Sigmoid colon (tissue), 7 donors: ENCODE results near the gene NOSIP. TPM values are rescaled to one million over a fixed set of nuclear protein-coding genes. Genes with fewer than 3 reads are reported as not detected.

Source experiments
- DNase-seq: peaks from one replicate; pipeline ENCODE4 v3.0.0-alpha.2; 2019
- H3K27ac ChIP-seq, 4 donors: fragments of 200-600 bp; sonication (generic); one replicate each; pipeline ENCODE4 v1.5.1; 2016 to 2019; ENCODE audit warnings: mild to moderate bottlenecking in 1 of 4
- H3K27me3 ChIP-seq, 3 donors: fragments of 200-600 bp; sonication (generic); one replicate each; pipeline ENCODE4 v1.5.1; 2019; ENCODE audit warnings: mild to moderate bottlenecking in 1 of 3
- H3K36me3 ChIP-seq, 4 donors: fragments of 200-600 bp; sonication (generic); one replicate each; pipeline ENCODE4 v1.5.1; 2016 to 2019
- H3K4me1 ChIP-seq, 4 donors: fragments of 200-600 bp; sonication (generic); one replicate each; pipeline ENCODE4 v1.5.1; 2017 to 2019
- H3K4me3 ChIP-seq, 4 donors: fragments of 200-600 bp; sonication (generic); one replicate each; pipeline ENCODE4 v1.5.1; 2017 to 2019; ENCODE audit warnings: mild to moderate bottlenecking in 2 of 4, moderate library complexity in 1 of 4
- H3K9me3 ChIP-seq, 4 donors: fragments of 200-600 bp in 3 of 4; sonication (generic) in 3 of 4; one replicate each; pipeline versions ENCODE4 v1.5.1 to v1.6.1; 2013 to 2019
- CTCF ChIP-seq, 4 experiments: fragments of 450-650 bp in 3 of 4; fragments of 200-600 bp in 1 of 4; IDR thresholded peaks; one replicate each; pipeline ENCODE4 v1.5.1; 2016 to 2019; ENCODE audit warnings: antibody characterized with exemption in 4 of 4, mild to moderate bottlenecking in 3 of 4, moderate library complexity in 2 of 4
- EP300 ChIP-seq, 4 donors: sonication (generic); formaldehyde crosslinking; IDR thresholded peaks; one replicate each; pipeline ENCODE4 v1.6.1; 2017; ENCODE audit warnings: antibody characterized with exemption in 4 of 4
- POLR2A ChIP-seq, 2 donors: fragments of 450-650 bp; IDR thresholded peaks; one replicate each; pipeline ENCODE4 v1.6.1; 2016; ENCODE audit warnings: antibody characterized with exemption in 2 of 2, mild to moderate bottlenecking in 2 of 2, moderate library complexity in 2 of 2
- POLR2AphosphoS5 ChIP-seq, 4 donors: sonication (generic); formaldehyde crosslinking; IDR thresholded peaks; one replicate each; pipeline ENCODE4 v1.6.1; 2017; ENCODE audit warnings: antibody characterized with exemption in 4 of 4
- WGBS, 2 donors: extraction: QIAGEN DNeasy Blood & Tissue Kit; methylation state at CpG; one replicate each; pipeline ENCODE4 v1.1.7; 2013; 5-methylcytosine and 5-hydroxymethylcytosine counted together
- intact Hi-C: fragments of 100-400 bp; cut with DNase I; formaldehyde crosslinking; loops from one replicate; pipeline ENCODE4 v1.15.1; 2023
- polyA plus RNA-seq, 3 donors: library from polyadenylated mRNA; stranded (reverse); fragments of 200-250 nt; gene quantifications; one replicate each; pipeline ENCODE4 v1.2.3, GENCODE V29; 2013
- total RNA-seq, 4 donors: library from RNA; depleted of rRNA; stranded (reverse); fragments of >200 nt; gene quantifications; one replicate each; pipeline ENCODE4 v1.1.0, GENCODE V29; 2016
- donor health status: healthy with polysubstance abuse.
- donor health status: Bipolar disorder and iron deficiency.
- donor health status: healthy.

Gene NOSIP
- total and polyA plus RNA-seq, 7 donors = 47.6 to 123 (median 67.8) TPM

GRCh38 chr19:49616945-49617344, 36.6 kb upstream of the NOSIP start:
- intact Hi-C loops = no loop called here
- H3K36me3 ChIP-seq = peaks cover 20 to 74% (median 49%) of the 10 kb centered on the region in 4 donors
- TF ChIP-seq CTCF (IDR thresholded peaks at IDR 0.05) = no peak
- no peak for TF ChIP-seq POLR2AphosphoS5 (IDR thresholded peaks at IDR 0.05)
- no peak for TF ChIP-seq POLR2A (IDR thresholded peaks at IDR 0.05)
- TF ChIP-seq EP300 (IDR thresholded peaks at IDR 0.05) = no peak
- H3K4me3 ChIP-seq = no peak overlapping the region
- H3K4me1 ChIP-seq = peaks cover 0 to 11% (median 6%) of the 10 kb centered on the region in 4 donors
- 91 to 92% methylated on average over 7 of the region's 7 CpGs for whole genome bisulfite sequencing, 2 donors
- H3K27me3 ChIP-seq = no peaks in the 10 kb centered on the region
- H3K27ac ChIP-seq = no peak overlapping the region
- H3K9me3 ChIP-seq = no peaks in the 10 kb centered on the region
- no peak for DNase-seq

- Histone ChIP-seq H3K9me3 (no peaks in the 10 kb centered on the region), H3K36me3 (peaks cover 17 to 71% (median 45%) of the 10 kb centered on the region in 4 donors), H3K4me3 (no peak overlapping the region), H3K27ac (no peak overlapping the region), H3K27me3 (no peaks in the 10 kb centered on the region), H3K4me1 (peaks cover 0 to 11% (median 6%) of the 10 kb centered on the region in 4 donors)
- DNase-seq = no peak
- 97 to 98% methylated on average over 7 of the region's 7 CpGs for WGBS, 2 donors
- TF ChIP-seq POLR2AphosphoS5 (IDR thresholded peaks at IDR 0.05) = no peak
- no peak for TF ChIP-seq POLR2A (IDR thresholded peaks at IDR 0.05)
- no peak for TF ChIP-seq CTCF (IDR thresholded peaks at IDR 0.05)
- no peak for TF ChIP-seq EP300 (IDR thresholded peaks at IDR 0.05)
- intact Hi-C loops = no loop called here
These were observed 36.2 kb upstream of the NOSIP start for GRCh38 chr19:49616532-49616931.

GRCh38 chr19:49615861-49616260, 35.5 kb upstream of the NOSIP start:
- Histone ChIP-seq H3K27me3 (no peaks in the 10 kb centered on the region), H3K36me3 (peaks cover 13 to 71% (median 46%) of the 10 kb centered on the region in 4 donors)
- WGBS, 2 donors = 96 to 98% methylated on average over 23 of the region's 23 CpGs

GRCh38 chr19:49614096-49614833, 33.9 kb upstream of the NOSIP start:
- no peak overlapping the region for H3K4me3 ChIP-seq
- intact Hi-C loops = no loop called here
- no peaks in the 10 kb centered on the region for H3K27me3 ChIP-seq
- H3K36me3 ChIP-seq = peaks cover 13 to 75% (median 46%) of the 10 kb centered on the region in 4 donors
- WGBS, 2 donors = 83 to 84% methylated on average over 19 of the region's 19 CpGs
- no peaks in the 10 kb centered on the region for H3K9me3 ChIP-seq
- no peak overlapping the region for H3K27ac ChIP-seq
- TF ChIP-seq POLR2AphosphoS5 (IDR thresholded peaks at IDR 0.05) = no peak
- TF ChIP-seq CTCF (IDR thresholded peaks at IDR 0.05) = no peak
- TF ChIP-seq EP300 (IDR thresholded peaks at IDR 0.05) = no peak
- no peak for TF ChIP-seq POLR2A (IDR thresholded peaks at IDR 0.05)
- peaks cover 0 to 11% (median 6%) of the 10 kb centered on the region in 4 donors for H3K4me1 ChIP-seq
- no peak for DNase-seq

More at GRCh38 chr19:49615861-49616260, 35.5 kb upstream of the NOSIP start:
- no peak for DNase-seq
- Histone ChIP-seq H3K4me3 (no peak overlapping the region), H3K4me1 (peaks cover 0 to 11% (median 6%) of the 10 kb centered on the region in 4 donors), H3K27ac (no peak overlapping the region), H3K9me3 (no peaks in the 10 kb centered on the region)
- TF ChIP-seq POLR2AphosphoS5 (IDR thresholded peaks at IDR 0.05) (no peak), POLR2A (IDR thresholded peaks at IDR 0.05) (no peak), EP300 (IDR thresholded peaks at IDR 0.05) (no peak), CTCF (IDR thresholded peaks at IDR 0.05) (no peak)
- intact Hi-C loops = no loop called here
